Mucosa of descending colon (tissue), 3 donors: ENCODE results near the gene FAM221B. TPM values are rescaled to one million over a fixed set of nuclear protein-coding genes. Genes with fewer than 3 reads are reported as not detected.

ENCODE experiments used
- ATAC-seq: fragments of 200-7000 bp; cut with Tn5 transposase; one replicate; pipeline ENCODE4 v1.9.1; 2020; ENCODE audit warnings: mild to moderate bottlenecking, moderate library complexity
- DNase-seq, 3 donors: peaks; one replicate each; pipeline ENCODE4 v3.0.0-alpha.2; 2020
- H3K36me3 ChIP-seq: fragments of 200-600 bp; one replicate; pipeline ENCODE4 v1.8.0; 2021; ENCODE audit warnings: low read depth, mild to moderate bottlenecking
- H3K4me1 ChIP-seq: fragments of 200-600 bp; one replicate; pipeline ENCODE4 v1.8.0; 2021; ENCODE audit warnings: low read depth, mild to moderate bottlenecking
- H3K4me3 ChIP-seq: fragments of 200-600 bp; one replicate; pipeline ENCODE4 v1.8.0; 2021; ENCODE audit warnings: mild to moderate bottlenecking
- H3K9me3 ChIP-seq: fragments of 200-600 bp; one replicate; pipeline ENCODE4 v1.8.0; 2021; ENCODE audit warnings: mild to moderate bottlenecking
- intact Hi-C, 2 donors: fragments of 100-400 bp; cut with DNase I in 1 of 2; cut with micrococcal nuclease in 1 of 2; formaldehyde crosslinking; loops; one replicate each; pipeline versions ENCODE4 v1.11.0 to v1.11.1; 2022; cut with DNase I, micrococcal nuclease
- total RNA-seq, 3 donors: library from RNA; stranded (reverse); fragmentation: NEBNext Ultra II Directional in 2 of 3; extraction: Animal tissue kit (Norgen Biotek cat#: 25700) in 2 of 3; gene quantifications; one replicate each; pipeline versions ENCODE4 v1.2.1 to v1.2.4, GENCODE V29; 2021 to 2023
- TF ChIP-seq, protein P1 (sequence below): fragments of 200-600 bp; IDR thresholded peaks from one replicate; pipeline ENCODE4 v1.8.0; 2022; ENCODE audit warnings: antibody characterized with exemption, mild to moderate bottlenecking
- donor health status: DM: no; HTN: no; CAD: no; lungs with moderate emphysema.
- donor health status: DM: no; HTN: no; CAD: no.
- donor health status: DM: no; HTN: yes; CAD: no.

FAM221B gene
- total RNA-seq, 3 donors from 2014 or later = 0.41 to 0.43 TPM; not detected in 1

DNA sequence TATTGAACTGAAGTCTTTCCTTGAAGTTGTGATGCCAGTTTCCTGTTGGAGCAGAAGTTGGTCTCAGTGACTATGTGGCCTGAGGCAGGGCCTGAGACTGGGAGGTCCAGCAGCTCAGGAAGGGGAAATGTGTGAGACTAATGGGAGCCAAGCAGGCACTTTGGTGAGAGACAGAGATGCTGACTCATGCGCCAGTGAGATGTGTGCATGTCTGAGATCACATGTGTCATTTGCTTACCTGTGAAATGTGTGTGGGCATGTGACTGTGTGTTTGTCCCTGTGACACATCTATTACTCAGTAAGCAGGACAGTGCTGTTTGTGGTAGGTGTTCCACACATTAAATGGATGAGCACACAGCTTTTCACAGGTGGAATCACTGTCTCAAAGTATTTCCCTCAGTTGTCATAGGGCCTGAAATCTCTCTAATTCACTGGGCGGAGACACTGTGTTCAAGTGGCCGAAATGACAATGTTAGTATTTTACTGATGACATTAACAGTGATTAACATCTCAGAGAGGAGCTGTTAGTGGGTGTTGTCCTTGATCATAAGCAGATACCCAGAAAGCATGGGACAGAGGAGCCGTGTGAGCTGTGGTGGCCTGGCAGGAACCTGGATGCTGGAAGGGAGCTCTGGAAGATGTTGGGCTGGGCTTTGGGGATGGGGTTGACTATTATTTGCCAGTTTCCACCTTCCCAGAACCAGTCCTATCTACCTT lies 29.7 kb downstream of the FAM221B start:
- Histone ChIP-seq H3K9me3 (no peaks in the 10 kb centered on the region), H3K4me1 (no peaks in the 10 kb centered on the region), H3K36me3 (no peaks in the 10 kb centered on the region), H3K4me3 (no peak overlapping the region)
- intact Hi-C loops = no loop called here
- ATAC-seq (peak; percentile 56), DNase-seq (no peak)
- TF ChIP-seq, protein P1, sequence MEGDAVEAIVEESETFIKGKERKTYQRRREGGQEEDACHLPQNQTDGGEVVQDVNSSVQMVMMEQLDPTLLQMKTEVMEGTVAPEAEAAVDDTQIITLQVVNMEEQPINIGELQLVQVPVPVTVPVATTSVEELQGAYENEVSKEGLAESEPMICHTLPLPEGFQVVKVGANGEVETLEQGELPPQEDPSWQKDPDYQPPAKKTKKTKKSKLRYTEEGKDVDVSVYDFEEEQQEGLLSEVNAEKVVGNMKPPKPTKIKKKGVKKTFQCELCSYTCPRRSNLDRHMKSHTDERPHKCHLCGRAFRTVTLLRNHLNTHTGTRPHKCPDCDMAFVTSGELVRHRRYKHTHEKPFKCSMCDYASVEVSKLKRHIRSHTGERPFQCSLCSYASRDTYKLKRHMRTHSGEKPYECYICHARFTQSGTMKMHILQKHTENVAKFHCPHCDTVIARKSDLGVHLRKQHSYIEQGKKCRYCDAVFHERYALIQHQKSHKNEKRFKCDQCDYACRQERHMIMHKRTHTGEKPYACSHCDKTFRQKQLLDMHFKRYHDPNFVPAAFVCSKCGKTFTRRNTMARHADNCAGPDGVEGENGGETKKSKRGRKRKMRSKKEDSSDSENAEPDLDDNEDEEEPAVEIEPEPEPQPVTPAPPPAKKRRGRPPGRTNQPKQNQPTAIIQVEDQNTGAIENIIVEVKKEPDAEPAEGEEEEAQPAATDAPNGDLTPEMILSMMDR = no peak

DNA sequence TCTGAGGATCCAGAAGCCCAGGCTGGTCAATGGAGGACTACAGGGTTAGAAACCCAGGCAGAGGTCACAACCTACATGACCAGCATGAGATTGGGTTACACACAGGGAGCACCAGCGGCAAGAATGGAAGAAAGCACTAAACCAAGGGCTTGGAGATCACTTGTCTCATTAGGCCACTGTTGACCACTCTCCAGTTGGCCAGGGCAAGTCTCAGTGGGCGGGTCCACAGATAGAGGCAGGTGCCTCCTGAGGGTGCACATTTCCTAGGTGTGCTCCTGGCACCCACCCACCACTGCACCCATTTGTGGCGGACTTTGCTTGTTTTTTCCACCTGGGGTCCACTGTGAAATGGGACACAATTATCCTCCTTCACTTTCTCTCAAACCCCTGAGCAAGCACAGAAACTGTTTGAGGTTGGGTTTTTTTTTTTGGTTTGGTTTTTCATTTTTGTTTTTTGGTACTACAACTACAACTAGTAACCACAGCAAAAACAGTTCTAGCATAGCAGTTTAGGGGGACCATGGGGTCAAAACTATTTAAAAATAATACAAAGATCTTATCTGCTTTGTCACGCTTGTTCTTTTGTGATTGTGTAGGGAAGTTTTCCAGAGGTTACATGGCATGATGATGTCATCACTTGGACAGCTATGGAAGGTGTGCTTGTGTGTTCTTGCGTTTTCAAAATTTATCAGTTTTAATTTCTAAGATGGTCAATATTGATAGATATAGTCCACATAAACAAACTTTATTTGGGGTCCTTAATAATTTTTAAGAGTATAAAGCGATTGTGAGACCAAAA lies 31.0 kb downstream of the FAM221B start:
- DNase-seq (no peak), ATAC-seq (no peak)
- intact Hi-C loops = no loop called here
- Histone ChIP-seq H3K4me3 (no peak overlapping the region), H3K4me1 (no peaks in the 10 kb centered on the region), H3K36me3 (no peaks in the 10 kb centered on the region), H3K9me3 (no peaks in the 10 kb centered on the region)
- TF ChIP-seq, protein P1 = no peak

DNA sequence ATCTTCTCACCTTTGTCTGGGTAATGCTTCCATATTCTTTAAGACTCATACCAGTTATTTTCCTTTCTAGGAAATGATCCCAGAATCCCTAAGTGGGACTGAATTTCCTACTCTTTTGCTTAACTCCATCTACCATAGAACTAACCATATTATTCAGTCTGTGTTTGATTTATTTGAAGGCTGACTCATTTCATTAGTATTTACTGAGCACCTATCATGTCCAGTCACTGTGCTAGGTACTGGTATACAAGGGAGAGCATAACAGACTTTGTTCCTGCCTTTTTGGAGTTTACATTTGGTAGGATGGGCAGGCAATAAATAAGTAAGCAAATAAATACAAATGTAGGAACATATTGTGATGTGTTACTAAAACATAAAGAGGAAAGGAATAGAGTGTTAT lies 32.8 kb downstream of the FAM221B start:
- no peak for DNase-seq
- TF ChIP-seq, protein P1 = no peak
- ATAC-seq = peak; percentile 38
- Histone ChIP-seq H3K36me3 (no peaks in the 10 kb centered on the region), H3K9me3 (no peaks in the 10 kb centered on the region), H3K4me3 (no peak overlapping the region), H3K4me1 (no peaks in the 10 kb centered on the region)
- intact Hi-C loops = no loop called here

DNA sequence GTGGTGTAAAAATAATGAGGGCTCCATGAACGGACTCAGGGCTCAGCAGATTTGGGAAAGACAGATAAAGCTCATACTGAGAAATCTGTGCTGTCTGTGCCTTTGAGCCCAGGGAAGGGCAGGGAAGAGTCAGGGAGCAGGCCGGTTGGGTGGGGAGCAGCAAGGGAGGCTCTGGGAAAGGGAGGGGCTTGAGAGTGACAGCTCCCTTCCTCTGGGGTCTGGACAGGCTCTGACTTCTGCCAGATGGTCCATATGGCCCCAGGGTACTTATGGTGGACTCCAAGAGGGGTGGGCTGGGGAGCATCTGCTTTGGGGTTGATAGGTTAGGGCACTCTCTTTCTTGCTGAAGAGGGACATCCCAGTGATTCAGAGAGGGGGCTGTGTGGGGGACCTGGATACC lies 35.1 kb downstream of the FAM221B start:
- Histone ChIP-seq H3K4me3 (no peak overlapping the region), H3K36me3 (no peaks in the 10 kb centered on the region), H3K9me3 (no peaks in the 10 kb centered on the region), H3K4me1 (no peaks in the 10 kb centered on the region)
- intact Hi-C loops = loop anchor here in 1 of 2 donors (5.0 kb wide), 1 partner anchor 89 kb away; no protein-coding TSS in a partner anchor
- no peak for ATAC-seq
- TF ChIP-seq, protein P1 = no peak
- DNase-seq = no peak

DNA sequence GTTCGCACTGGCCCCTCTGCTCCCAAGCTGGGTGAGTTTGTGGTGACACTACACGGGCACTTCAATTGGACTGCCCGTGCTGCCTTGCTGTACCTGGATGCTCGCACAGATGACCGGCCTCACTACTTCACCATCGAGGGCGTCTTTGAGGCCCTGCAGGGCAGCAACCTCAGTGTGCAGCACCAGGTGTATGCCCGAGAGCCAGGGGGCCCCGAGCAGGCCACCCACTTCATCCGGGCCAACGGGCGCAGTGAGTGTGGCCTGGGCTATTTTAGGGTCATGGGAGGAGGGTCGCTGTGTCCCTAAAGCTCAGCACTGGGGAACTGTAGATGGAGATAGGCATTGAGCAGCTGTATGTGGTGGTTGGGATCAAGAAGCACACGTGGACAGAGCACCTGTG lies 35.7 kb downstream of the FAM221B start:
- Histone ChIP-seq H3K4me1 (no peaks in the 10 kb centered on the region), H3K9me3 (no peaks in the 10 kb centered on the region), H3K36me3 (no peaks in the 10 kb centered on the region), H3K4me3 (no peak overlapping the region)
- intact Hi-C loops = loop anchor here in 1 of 2 donors (5.0 kb wide), 1 partner anchor 89 kb away; no protein-coding TSS in a partner anchor
- TF ChIP-seq, protein P1 = no peak
- ATAC-seq (no peak), DNase-seq (no peak)
